ENCODE results near the gene BAIAP2L1. TPM values are rescaled to one million over a fixed set of nuclear protein-coding genes. Genes with fewer than 3 reads are reported as not detected.

The BAIAP2L1 gene
- total RNA-seq, 1 donor from 2014 or later = 35.1 TPM

DNA sequence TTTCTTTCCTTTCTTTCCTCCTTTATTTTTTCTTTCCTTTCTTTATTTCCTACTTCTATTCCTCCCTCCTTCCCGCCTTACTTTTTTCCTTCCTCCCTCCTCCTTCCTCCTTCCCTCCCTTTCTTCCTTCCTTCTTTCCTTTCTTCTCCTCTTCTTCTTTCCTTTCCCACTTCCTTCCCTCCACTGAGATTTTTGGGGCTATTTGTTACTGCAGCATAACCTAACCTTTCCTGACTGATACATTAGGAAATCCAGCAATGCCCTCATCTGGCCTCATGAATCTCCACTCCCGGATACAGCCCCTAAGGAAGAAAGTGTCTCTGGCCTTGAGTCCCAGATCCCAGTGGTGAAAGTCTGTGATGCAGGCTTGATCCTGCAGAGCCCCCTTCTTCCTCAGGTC is 38.6 kb upstream of the BAIAP2L1 start:
- H4K20me1 ChIP-seq (ENCODE audit: low read depth) = no peaks in the 10 kb centered on the region
- Mint-ChIP-seq H3K4me3 (no peak overlapping the region), H3K9me3 (peaks cover 10% of the 10 kb centered on the region), H3K27ac (no peak overlapping the region), H3K36me3 (no peaks in the 10 kb centered on the region), H3K27me3 (ENCODE audit: insufficient read depth, low read depth) (peaks cover 6% of the 10 kb centered on the region), H3K4me1 (peaks cover 2% of the 10 kb centered on the region)
- H3K9ac ChIP-seq = no peak overlapping the region
- no peaks in the 10 kb centered on the region for H3K4me1 ChIP-seq
- H3K4me3 ChIP-seq = no peak overlapping the region
- no peaks in the 10 kb centered on the region for H3K36me3 ChIP-seq
- TF ChIP-seq CTCF (IDR thresholded peaks at IDR 0.05) (no peak), EZH2 (IDR thresholded peaks at IDR 0.05) (no peak), EZH2phosphoT487 (IDR thresholded peaks at IDR 0.05) (no peak)
- H3K4me2 ChIP-seq = no peak overlapping the region
- no peaks in the 10 kb centered on the region for H3K9me3 ChIP-seq (ENCODE audit: low read depth)
- H3F3A ChIP-seq (ENCODE audit: low read depth) = no peaks in the 10 kb centered on the region
- no peaks in the 10 kb centered on the region for H3K79me2 ChIP-seq (ENCODE audit: low read depth)
- no peak for DNase-seq (ENCODE audit: low spot score)
- no peak overlapping the region for H3K27ac ChIP-seq
- H2AFZ ChIP-seq (replicated peaks) = no peak overlapping the region
- H3K27me3 ChIP-seq = no peaks in the 10 kb centered on the region

GRCh38 chr7:98434087-98434486 is 33.2 kb upstream of the BAIAP2L1 start:
- DNase-seq (ENCODE audit: low spot score) = no peak
- Histone ChIP-seq H3F3A (ENCODE audit: low read depth) (no peaks in the 10 kb centered on the region), H3K4me3 (no peak overlapping the region), H3K79me2 (ENCODE audit: low read depth) (no peaks in the 10 kb centered on the region), H3K36me3 (no peaks in the 10 kb centered on the region), H3K27ac (no peak overlapping the region), H3K4me2 (no peak overlapping the region), H3K4me1 (no peaks in the 10 kb centered on the region), H4K20me1 (ENCODE audit: low read depth) (no peaks in the 10 kb centered on the region), H2AFZ (replicated peaks) (no peak overlapping the region), H3K9ac (no peak overlapping the region), H3K27me3 (no peaks in the 10 kb centered on the region), H3K9me3 (ENCODE audit: low read depth) (no peaks in the 10 kb centered on the region)
- Mint-ChIP-seq H3K36me3 (no peaks in the 10 kb centered on the region), H3K9me3 (no peaks in the 10 kb centered on the region), H3K27me3 (ENCODE audit: insufficient read depth, low read depth) (peaks cover 4% of the 10 kb centered on the region), H3K4me1 (no peaks in the 10 kb centered on the region), H3K4me3 (no peak overlapping the region), H3K27ac (no peak overlapping the region)
- no peak for TF ChIP-seq CTCF (IDR thresholded peaks at IDR 0.05)
- no peak for TF ChIP-seq EZH2 (IDR thresholded peaks at IDR 0.05)
- TF ChIP-seq EZH2phosphoT487 (IDR thresholded peaks at IDR 0.05) = no peak

- Mint-ChIP-seq H3K27ac (no peak overlapping the region), H3K36me3 (no peaks in the 10 kb centered on the region), H3K27me3 (ENCODE audit: insufficient read depth, low read depth) (no peaks in the 10 kb centered on the region), H3K4me3 (no peak overlapping the region), H3K4me1 (no peaks in the 10 kb centered on the region), H3K9me3 (no peaks in the 10 kb centered on the region)
- no peak for DNase-seq (ENCODE audit: low spot score)
- Histone ChIP-seq H3K27me3 (no peaks in the 10 kb centered on the region), H3K4me2 (no peak overlapping the region), H3K4me3 (no peak overlapping the region), H3K4me1 (no peaks in the 10 kb centered on the region), H3K27ac (no peak overlapping the region), H3K9me3 (ENCODE audit: low read depth) (no peaks in the 10 kb centered on the region), H3K79me2 (ENCODE audit: low read depth) (no peaks in the 10 kb centered on the region), H2AFZ (replicated peaks) (no peak overlapping the region), H3K36me3 (no peaks in the 10 kb centered on the region), H3F3A (ENCODE audit: low read depth) (no peaks in the 10 kb centered on the region), H3K9ac (no peak overlapping the region), H4K20me1 (ENCODE audit: low read depth) (no peaks in the 10 kb centered on the region)
- no peak for TF ChIP-seq EZH2phosphoT487 (IDR thresholded peaks at IDR 0.05)
- no peak for TF ChIP-seq CTCF (IDR thresholded peaks at IDR 0.05)
- TF ChIP-seq EZH2 (IDR thresholded peaks at IDR 0.05) = no peak
Observed at GRCh38 chr7:98429799-98430198, 28.9 kb upstream of the BAIAP2L1 start.
